ENCODE results near the gene KRTAP4-11.
"Not testable (repeated sequence)": the region's sequence is repeated elsewhere in the genome, so short reads cannot be mapped to it uniquely, and the experiment has no call there.

KRTAP4-11 gene

GRCh38 chr17:41123292-41123990, 5.3 kb upstream of the KRTAP4-11 start:
- DNase-seq: not testable (repeated sequence)

GRCh38 chr17:41121742-41122141, 3.6 kb upstream of the KRTAP4-11 start:
- no peak for DNase-seq

- DNase-seq: not testable (repeated sequence)
Observed at GRCh38 chr17:41119696-41120690, 1.8 kb upstream of the KRTAP4-11 start.

- no peak for DNase-seq
Observed at GRCh38 chr17:41118721-41119120, 548 bp upstream of the KRTAP4-11 start.

GRCh38 chr17:41116297-41116696, 1.9 kb downstream of the KRTAP4-11 start:
- no peak for DNase-seq

- DNase-seq: no peak
Observed at GRCh38 chr17:41111151-41111885, 6.9 kb downstream of the KRTAP4-11 start.

GRCh38 chr17:41108728-41109386, 9.3 kb downstream of the KRTAP4-11 start:
- not testable (repeated sequence) for DNase-seq

- DNase-seq: no peak
Observed at GRCh38 chr17:41107941-41108450, 10.2 kb downstream of the KRTAP4-11 start.

GRCh38 chr17:41105347-41105746, 12.8 kb downstream of the KRTAP4-11 start, which contains the start of gene KRTAP4-9:
Gene KRTAP4-9, plus strand, starts transcription at chr17:41105389. Its CDS starts 0 bp downstream, at chr17:41105389.
- not testable (repeated sequence) for DNase-seq

GRCh38 chr17:41104386-41105038, 13.7 kb downstream of the KRTAP4-11 start:
- not testable (repeated sequence) for DNase-seq

GRCh38 chr17:41103896-41104295, 14.3 kb downstream of the KRTAP4-11 start:
- no peak for DNase-seq

GRCh38 chr17:41101586-41102259, 16.4 kb downstream of the KRTAP4-11 start, which contains the start of gene KRTAP4-16:
Gene KRTAP4-16, minus strand, starts transcription at chr17:41102209. Its CDS starts 0 bp downstream, at chr17:41102209.
- no peak for DNase-seq

- not testable (repeated sequence) for DNase-seq
Observed at GRCh38 chr17:41099682-41100480, 18.3 kb downstream of the KRTAP4-11 start.

- DNase-seq: no peak
Observed at GRCh38 chr17:41098481-41098880, 19.7 kb downstream of the KRTAP4-11 start.

GRCh38 chr17:41098042-41098441, 20.1 kb downstream of the KRTAP4-11 start, which contains the start of gene KRTAP4-8:
Gene KRTAP4-8, minus strand, starts transcription at chr17:41098142. Its CDS starts 58 bp downstream, at chr17:41098084.
- no peak for DNase-seq

GRCh38 chr17:41096055-41096454, 22.1 kb downstream of the KRTAP4-11 start:
- DNase-seq: no peak

GRCh38 chr17:41088760-41089352, 29.3 kb downstream of the KRTAP4-11 start:
- DNase-seq: not testable (repeated sequence)

GRCh38 chr17:41084100-41084856, 33.9 kb downstream of the KRTAP4-11 start, which contains the start of gene KRTAP4-7:
Gene KRTAP4-7, plus strand, starts transcription at chr17:41084150. Its CDS starts 57 bp downstream, at chr17:41084207.
- DNase-seq: not testable (repeated sequence)
